Testis (tissue), 3 donors: Measurements from ENCODE around the gene OR6S1. TPM values are rescaled to one million over a fixed set of nuclear protein-coding genes. Genes with fewer than 3 reads are reported as not detected.

Source experiments
- DNase-seq: peaks from one replicate; pipeline ENCODE4 v3.0.0-alpha.2; 2019
- H3K27ac ChIP-seq, 2 donors: fragments of 200-600 bp; sonication (generic); one replicate each; pipeline ENCODE4 v1.5.1; 2019
- H3K27me3 ChIP-seq: fragments of 200-600 bp; sonication (generic); one replicate; pipeline ENCODE4 v1.5.1; 2019
- H3K36me3 ChIP-seq: fragments of 200-600 bp; sonication (generic); one replicate; pipeline ENCODE4 v1.5.1; 2017; ENCODE audit warnings: low read depth; ENCODE audit errors: missing control alignments
- H3K4me1 ChIP-seq: fragments of 200-600 bp; sonication (generic); one replicate; pipeline ENCODE4 v1.5.1; 2019
- H3K4me3 ChIP-seq, 2 donors: fragments of 200-600 bp; sonication (generic); one replicate each; pipeline ENCODE4 v1.5.1; 2017 to 2019
- H3K9me3 ChIP-seq: fragments of 200-600 bp; sonication (generic); one replicate; pipeline ENCODE4 v1.5.1; 2017
- CTCF ChIP-seq, 3 experiments: fragments of 450-650 bp in 2 of 3; fragments of 200-600 bp in 1 of 3; sonication (generic) in 1 of 3; IDR thresholded peaks; one replicate each; pipeline ENCODE4 v1.5.1; 2016 to 2019; ENCODE audit warnings: antibody characterized with exemption in 3 of 3, mild to moderate bottlenecking in 2 of 3, moderate library complexity in 1 of 3
- POLR2A ChIP-seq: fragments of 450-650 bp; IDR thresholded peaks from one replicate; pipeline ENCODE4 v1.6.1; 2017; ENCODE audit warnings: antibody characterized with exemption, mild to moderate bottlenecking, moderate library complexity
- WGBS, 2 donors: methylation state at CpG; one replicate each; pipeline ENCODE4 v1.1.5; 2018; 5-methylcytosine and 5-hydroxymethylcytosine counted together
- intact Hi-C: fragments of 100-400 bp; cut with DNase I; formaldehyde crosslinking; loops from one replicate; pipeline ENCODE4 v1.15.1; 2023; ENCODE audit warnings: low total_unique reads
- polyA plus RNA-seq: library from polyadenylated mRNA; stranded (reverse); fragments of 350-450 nt; fragmentation: Illumina TruSeq; extraction: RNeasy Lipid Tissue Mini Kit (QIAGEN cat#74804); gene quantifications from one replicate; pipeline ENCODE4 v1.2.3, GENCODE V29; 2014; ENCODE audit warnings: low read depth, low replicate concordance; ENCODE audit not compliant: insufficient read depth
- total RNA-seq, 2 donors: library from RNA; depleted of rRNA; stranded (reverse); fragments of >200 nt; gene quantifications; one replicate each; pipeline ENCODE4 v1.2.3, GENCODE V29; 2016

OR6S1 gene
- total and polyA plus RNA-seq, 3 donors from 2014 or later, result 0.68 TPM; not detected in 2

- Histone ChIP-seq H3K9me3 (no peaks in the 10 kb centered on the region), H3K4me1 (peaks cover 18% of the 10 kb centered on the region), H3K27me3 (no peaks in the 10 kb centered on the region), H3K27ac (peak overlapping the region in 1 of 2 donors; percentile 9), H3K36me3 (no peaks in the 10 kb centered on the region), H3K4me3 (peak overlapping the region; percentile 20 to 39)
- no peak for TF ChIP-seq POLR2A
- no peak for TF ChIP-seq CTCF (IDR thresholded peaks at IDR 0.05)
- peak; percentile 91 for DNase-seq
- WGBS, 2 donors, result 3 to 5% methylated on average over 17 to 18 of the region's 18 CpGs
- intact Hi-C loops, result no loop called here
These were observed 9.6 kb downstream of the OR6S1 start for GRCh38 chr14:20631880-20632389.

GRCh38 chr14:20631023-20631879, 10.2 kb downstream of the OR6S1 start:
- WGBS, 2 donors, result 5 to 14% methylated on average over 19 of the region's 19 CpGs
- H3K9me3 ChIP-seq, result no peaks in the 10 kb centered on the region
- H3K4me3 ChIP-seq, result peak overlapping the region; percentile 20 to 39
- TF ChIP-seq POLR2A (no peak), CTCF (IDR thresholded peaks at IDR 0.05) (no peak)
- peaks cover 23% of the 10 kb centered on the region for H3K4me1 ChIP-seq
- peak overlapping the region; percentile 25 to 50 for H3K27ac ChIP-seq
- no peaks in the 10 kb centered on the region for H3K36me3 ChIP-seq
- no peaks in the 10 kb centered on the region for H3K27me3 ChIP-seq
- DNase-seq, result peak; percentile 55
- intact Hi-C loops, result no loop called here

GRCh38 chr14:20630340-20631022, 11.0 kb downstream of the OR6S1 start:
- TF ChIP-seq CTCF (IDR thresholded peaks at IDR 0.05), result no peak
- TF ChIP-seq POLR2A, result no peak
- no peak for DNase-seq
- no peaks in the 10 kb centered on the region for H3K36me3 ChIP-seq
- peak overlapping the region; percentile 25 to 50 for H3K27ac ChIP-seq
- peak overlapping the region; percentile 7 to 39 for H3K4me3 ChIP-seq
- H3K27me3 ChIP-seq, result no peaks in the 10 kb centered on the region
- no peaks in the 10 kb centered on the region for H3K9me3 ChIP-seq
- H3K4me1 ChIP-seq, result peaks cover 26% of the 10 kb centered on the region
- 8 to 18% methylated on average over 23 of the region's 23 CpGs for WGBS, 2 donors
- intact Hi-C loops, result no loop called here

- Histone ChIP-seq H3K4me1 (peaks cover 26% of the 10 kb centered on the region), H3K36me3 (no peaks in the 10 kb centered on the region), H3K27me3 (no peaks in the 10 kb centered on the region), H3K4me3 (no peak overlapping the region), H3K27ac (peak overlapping the region; percentile 8 to 48), H3K9me3 (no peaks in the 10 kb centered on the region)
- no peak for DNase-seq
- TF ChIP-seq POLR2A (no peak), CTCF (IDR thresholded peaks at IDR 0.05) (no peak)
- WGBS, 2 donors, result 17 to 18% methylated on average over 10 of the region's 10 CpGs
- intact Hi-C loops, result no loop called here
These were observed 13.2 kb downstream of the OR6S1 start for GRCh38 chr14:20628063-20628854.
